Activated CD4-positive, alpha-beta memory T cell treated with anti-CD3 and anti-CD28 coated beads for 36 hours (primary cell): ENCODE results near the gene NFILZ. TPM values are rescaled to one million over a fixed set of nuclear protein-coding genes. Genes with fewer than 3 reads are reported as not detected.
"Not testable (repeated sequence)": the region's sequence is repeated elsewhere in the genome, so short reads cannot be mapped to it uniquely, and the experiment has no call there.

Experiments
- CTCF ChIA-PET: fragments of 350-600 bp; sonication (Branson Sonifier 250); formaldehyde crosslinking; loops from one replicate; lab custom pipeline; 2021; ENCODE audit warnings: antibody characterized with exemption, inconsistent platforms; lab: Charles Lee
- POLR2A ChIA-PET: fragments of 350-600 bp; sonication (Branson Sonifier 250); formaldehyde crosslinking; loops from one replicate; lab custom pipeline; 2021; ENCODE audit warnings: antibody characterized with exemption; lab: Charles Lee
- DNase-seq: peaks from one replicate; pipeline ENCODE4 v3.0.0-alpha.2; 2020
- H3K27ac Mint-ChIP-seq: one replicate; pipeline ENCODE4 v1.8.0; 2021; ENCODE audit warnings: mixed read lengths
- H3K27me3 Mint-ChIP-seq: one replicate; pipeline ENCODE4 v1.8.0; 2021; ENCODE audit warnings: mixed read lengths
- H3K36me3 Mint-ChIP-seq: one replicate; pipeline ENCODE4 v1.8.0; 2021; ENCODE audit warnings: mixed read lengths
- H3K4me1 Mint-ChIP-seq: one replicate; pipeline ENCODE4 v1.8.0; 2021; ENCODE audit warnings: low read depth, mixed read lengths
- H3K4me3 Mint-ChIP-seq: one replicate; pipeline ENCODE4 v1.8.0; 2021; ENCODE audit warnings: mild to moderate bottlenecking, mixed read lengths
- H3K9me3 Mint-ChIP-seq: one replicate; pipeline ENCODE4 v1.8.0; 2021; ENCODE audit warnings: mixed read lengths
- intact Hi-C: fragments of 100-400 bp; cut with micrococcal nuclease; formaldehyde crosslinking; loops from one replicate; pipeline ENCODE4 v1.15.1; 2023
- total RNA-seq, 2 experiments: library from RNA; stranded (reverse); gene quantifications; one replicate each; pipeline ENCODE4 v1.2.3, GENCODE V29; 2021

Gene NFILZ
- total RNA-seq, 2 experiments from 2014 or later = not detected

- Mint-ChIP-seq H3K9me3 (no peaks in the 10 kb centered on the region), H3K36me3 (no peaks in the 10 kb centered on the region), H3K4me3 (no peak overlapping the region), H3K27me3 (peaks cover 3% of the 10 kb centered on the region), H3K27ac (no peak overlapping the region), H3K4me1 (peaks cover 22% of the 10 kb centered on the region)
- intact Hi-C loops = no loop called here
- ChIA-PET POLR2A (no interaction called here), CTCF (interaction anchor here (1.2 to 2.4 kb wide), 4 partner anchors 15 to 81 kb away, joined by 3 to 7 read pairs (median 3); no protein-coding TSS in a partner anchor)
- DNase-seq = no peak
Observed at GRCh38 chr19:8612807-8613171, 17.6 kb upstream of the NFILZ start.

GRCh38 chr19:8614455-8614854 is 16.0 kb upstream of the NFILZ start:
- ChIA-PET CTCF (interaction anchor here (0.8 to 2.4 kb wide), 5 partner anchors 20 to 80 kb away, joined by 3 to 15 read pairs (median 3); partner anchors contain the start of gene MYO1F), POLR2A (no interaction called here)
- Mint-ChIP-seq H3K4me3 (no peak overlapping the region), H3K36me3 (no peaks in the 10 kb centered on the region), H3K4me1 (peaks cover 19% of the 10 kb centered on the region), H3K27me3 (peaks cover 3% of the 10 kb centered on the region), H3K9me3 (no peaks in the 10 kb centered on the region), H3K27ac (no peak overlapping the region)
- DNase-seq = no peak
- intact Hi-C loops = no loop called here

DNA sequence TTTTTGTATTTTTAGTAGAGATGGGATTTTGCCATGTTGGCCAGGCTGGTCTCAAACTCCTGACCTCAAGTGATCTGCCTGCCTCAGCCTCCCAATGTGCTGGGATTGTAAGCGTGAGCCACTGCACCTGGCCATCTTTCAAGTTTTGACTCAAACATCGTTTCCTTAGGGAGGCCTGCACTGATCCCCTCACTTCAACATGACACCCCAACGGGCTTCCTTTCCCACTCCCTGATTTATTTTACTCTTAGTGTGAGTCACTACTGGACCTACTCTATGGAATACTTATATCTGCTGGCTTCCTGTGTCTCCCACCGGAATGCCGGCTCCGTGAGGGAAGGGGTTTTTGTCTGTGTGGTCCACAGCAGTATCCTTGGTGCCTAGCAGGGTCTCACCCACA is 15.4 kb upstream of the NFILZ start:
- ChIA-PET CTCF (interaction anchor here (0.6 to 2.4 kb wide), 11 partner anchors 9 to 91 kb away, joined by 3 to 15 read pairs (median 5); partner anchors contain the start of gene MYO1F), POLR2A (no interaction called here)
- intact Hi-C loops = no loop called here
- Mint-ChIP-seq H3K4me1 (peaks cover 14% of the 10 kb centered on the region), H3K4me3 (no peak overlapping the region), H3K36me3 (no peaks in the 10 kb centered on the region), H3K9me3 (no peaks in the 10 kb centered on the region), H3K27me3 (peaks cover 2% of the 10 kb centered on the region), H3K27ac (no peak overlapping the region)
- DNase-seq = no peak

GRCh38 chr19:8615813-8616596 is 14.4 kb upstream of the NFILZ start:
- Mint-ChIP-seq H3K9me3 (no peaks in the 10 kb centered on the region), H3K4me3 (no peak overlapping the region), H3K4me1 (peaks cover 11% of the 10 kb centered on the region), H3K27me3 (no peaks in the 10 kb centered on the region), H3K36me3 (no peaks in the 10 kb centered on the region), H3K27ac (no peak overlapping the region)
- DNase-seq = peak; percentile 77
- intact Hi-C loops = no loop called here
- ChIA-PET POLR2A (no interaction called here), CTCF (interaction anchor here (0.6 to 2.4 kb wide), 14 partner anchors 10 to 262 kb away, joined by 3 to 17 read pairs (median 6); partner anchors contain the start of gene MYO1F)

- intact Hi-C loops = no loop called here
- ChIA-PET CTCF (interaction anchor here (0.7 to 2.4 kb wide), 7 partner anchors 11 to 77 kb away, joined by 3 to 17 read pairs (median 6); no protein-coding TSS in a partner anchor), POLR2A (no interaction called here)
- H3K27me3 Mint-ChIP-seq = no peaks in the 10 kb centered on the region
- H3K4me3 Mint-ChIP-seq = no peak overlapping the region
- no peak overlapping the region for H3K27ac Mint-ChIP-seq
- H3K9me3 Mint-ChIP-seq = no peaks in the 10 kb centered on the region
- DNase-seq = no peak
- no peaks in the 10 kb centered on the region for H3K36me3 Mint-ChIP-seq
- H3K4me1 Mint-ChIP-seq = peaks cover 7% of the 10 kb centered on the region
Observed at GRCh38 chr19:8616861-8617260, 13.6 kb upstream of the NFILZ start.

DNA sequence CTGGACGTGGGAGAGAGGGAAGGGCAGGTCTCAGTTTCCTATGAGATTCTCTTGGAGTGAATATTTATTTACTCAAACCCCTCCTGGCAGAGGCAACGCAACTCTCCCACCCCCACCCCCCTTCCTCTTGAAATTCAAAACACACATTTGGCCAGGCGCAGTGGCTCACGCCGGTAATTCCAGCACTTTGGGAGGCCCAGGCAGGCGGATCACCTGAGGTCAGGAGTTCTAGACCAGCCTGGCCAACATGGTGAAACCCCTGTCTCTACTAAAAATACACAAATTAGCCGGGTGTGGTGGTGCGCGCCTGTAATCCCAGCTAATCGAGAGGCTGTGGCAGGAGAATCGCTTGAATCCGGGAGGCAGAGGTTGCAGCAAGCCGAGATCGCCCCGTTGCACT is 13.1 kb upstream of the NFILZ start:
- H3K4me1 Mint-ChIP-seq, H3K27ac Mint-ChIP-seq, POLR2A ChIA-PET, intact Hi-C loops, H3K36me3 Mint-ChIP-seq, DNase-seq, H3K9me3 Mint-ChIP-seq, H3K4me3 Mint-ChIP-seq, H3K27me3 Mint-ChIP-seq: not testable (repeated sequence)
- CTCF ChIA-PET = interaction anchor here (1.6 to 2.4 kb wide), 3 partner anchors 24 to 77 kb away, joined by 3 to 17 read pairs (median 6); no protein-coding TSS in a partner anchor

DNA sequence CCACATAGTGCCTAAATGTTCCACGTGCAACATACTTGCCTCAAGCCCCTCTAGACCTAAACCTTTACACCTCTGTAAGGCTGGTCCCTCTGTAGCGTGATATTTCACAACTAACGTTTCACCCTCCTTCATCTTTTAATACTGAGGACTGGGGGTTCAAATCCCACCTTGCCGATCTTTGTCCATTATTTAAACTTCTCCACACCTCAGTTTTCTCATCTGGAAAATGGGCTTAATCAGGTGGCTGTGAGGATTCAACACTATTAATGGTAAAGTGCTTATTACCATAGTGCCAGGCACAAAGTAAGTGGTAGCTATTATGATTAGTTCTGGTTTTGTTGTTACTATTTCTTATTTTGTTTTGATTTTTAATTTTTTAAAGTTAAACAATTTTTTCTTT is 12.4 kb upstream of the NFILZ start:
- CTCF ChIA-PET = interaction anchor here (1.6 to 2.3 kb wide), 2 partner anchors 24 to 37 kb away, joined by 3 to 6 read pairs; no protein-coding TSS in a partner anchor
- no peak for DNase-seq
- Mint-ChIP-seq H3K27me3 (no peaks in the 10 kb centered on the region), H3K4me1 (no peaks in the 10 kb centered on the region), H3K9me3 (no peaks in the 10 kb centered on the region), H3K36me3 (no peaks in the 10 kb centered on the region), H3K4me3 (no peak overlapping the region), H3K27ac (no peak overlapping the region)
- POLR2A ChIA-PET = no interaction called here
- intact Hi-C loops = no loop called here

- DNase-seq = no peak
- Mint-ChIP-seq H3K27me3 (no peaks in the 10 kb centered on the region), H3K4me1 (no peaks in the 10 kb centered on the region), H3K27ac (no peak overlapping the region), H3K36me3 (no peaks in the 10 kb centered on the region), H3K4me3 (no peak overlapping the region), H3K9me3 (no peaks in the 10 kb centered on the region)
- intact Hi-C loops = no loop called here
- POLR2A ChIA-PET = no interaction called here
- CTCF ChIA-PET = interaction anchor here (1.0 to 1.6 kb wide), 2 partner anchors 15 to 38 kb away, joined by 3 read pairs; no protein-coding TSS in a partner anchor
Observed at GRCh38 chr19:8618751-8619150, 11.7 kb upstream of the NFILZ start.

GRCh38 chr19:8622886-8623285 is 7.5 kb upstream of the NFILZ start:
- CTCF ChIA-PET = interaction anchor here (0.6 to 0.7 kb wide), 2 partner anchors 69 to 269 kb away, joined by 3 to 8 read pairs; no protein-coding TSS in a partner anchor
- H3K4me3 Mint-ChIP-seq, H3K27me3 Mint-ChIP-seq, H3K4me1 Mint-ChIP-seq, H3K9me3 Mint-ChIP-seq, POLR2A ChIA-PET, DNase-seq, H3K36me3 Mint-ChIP-seq, intact Hi-C loops, H3K27ac Mint-ChIP-seq: not testable (repeated sequence)

- H3K9me3 Mint-ChIP-seq = no peaks in the 10 kb centered on the region
- no peak overlapping the region for H3K27ac Mint-ChIP-seq
- no peaks in the 10 kb centered on the region for H3K36me3 Mint-ChIP-seq
- no peaks in the 10 kb centered on the region for H3K27me3 Mint-ChIP-seq
- no peak overlapping the region for H3K4me3 Mint-ChIP-seq
- CTCF ChIA-PET = interaction anchor here (0.9 to 1.3 kb wide), 2 partner anchors 10 to 15 kb away, joined by 3 read pairs; no protein-coding TSS in a partner anchor
- intact Hi-C loops = no loop called here
- no peaks in the 10 kb centered on the region for H3K4me1 Mint-ChIP-seq
- DNase-seq = no peak
- POLR2A ChIA-PET = no interaction called here
Observed at GRCh38 chr19:8626842-8627241, 3.6 kb upstream of the NFILZ start.

- Mint-ChIP-seq H3K36me3 (no peaks in the 10 kb centered on the region), H3K4me3 (no peak overlapping the region), H3K27ac (no peak overlapping the region), H3K9me3 (no peaks in the 10 kb centered on the region), H3K27me3 (no peaks in the 10 kb centered on the region), H3K4me1 (no peaks in the 10 kb centered on the region)
- POLR2A ChIA-PET = no interaction called here
- CTCF ChIA-PET = interaction anchor here (0.7 to 2.3 kb wide), 2 partner anchors 12 to 13 kb away, joined by 4 to 10 read pairs; no protein-coding TSS in a partner anchor
- intact Hi-C loops = no loop called here
- DNase-seq = no peak
Observed at GRCh38 chr19:8629184-8629583, 1.2 kb upstream of the NFILZ start.

DNA sequence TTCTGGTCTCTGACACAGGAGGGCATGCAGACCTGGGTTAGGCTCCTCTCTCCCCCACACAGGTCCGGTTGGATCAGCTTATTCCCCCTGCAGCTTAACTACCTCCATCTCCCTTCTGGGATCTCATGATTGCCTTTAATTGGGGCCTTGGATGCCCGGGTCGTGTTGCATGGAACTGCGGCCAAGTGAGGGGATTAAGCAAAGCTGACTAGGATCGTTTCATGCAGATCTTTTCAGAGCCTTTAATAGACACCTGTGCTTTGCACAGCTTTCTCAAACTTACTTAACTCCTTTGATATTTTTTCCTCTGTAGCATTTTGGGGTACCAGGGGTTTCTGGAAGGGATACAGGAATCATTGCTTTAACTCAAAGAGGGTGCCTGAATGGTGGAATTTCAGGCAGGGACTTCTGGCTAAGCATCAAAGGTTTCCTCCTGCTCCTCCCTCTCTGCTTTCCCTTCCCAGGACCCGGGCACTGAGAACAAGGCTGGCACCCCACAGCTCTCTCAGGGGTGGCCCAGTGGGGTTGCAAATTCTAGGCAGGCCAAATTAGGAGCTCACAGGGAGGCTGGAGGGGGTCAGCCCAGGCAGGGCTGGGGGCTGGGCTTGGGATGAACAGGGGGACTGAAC is 477 bp downstream of the NFILZ start:
- ChIA-PET POLR2A (no interaction called here), CTCF (interaction anchor here (2.3 kb wide), 1 partner anchor 11 kb away, joined by 10 read pairs; no protein-coding TSS in a partner anchor)
- intact Hi-C loops = no loop called here
- Mint-ChIP-seq H3K4me3 (no peak overlapping the region), H3K4me1 (no peaks in the 10 kb centered on the region), H3K27me3 (no peaks in the 10 kb centered on the region), H3K36me3 (no peaks in the 10 kb centered on the region), H3K9me3 (no peaks in the 10 kb centered on the region), H3K27ac (no peak overlapping the region)
- DNase-seq = no peak
